Choroid plexus epithelial cell (primary cell): ENCODE measurements around the gene IFT81.
"Not testable (repeated sequence)": the region's sequence is repeated elsewhere in the genome, so short reads cannot be mapped to it uniquely, and the experiment has no call there.

ENCODE experiments used
- DNase-seq: peaks from one replicate; pipeline ENCODE4 v3.0.0-alpha.2; 2010; ENCODE audit warnings: low read depth
- H3K4me3 ChIP-seq: 2 replicates; pipeline ENCODE4 v1.5.1; 2011; ENCODE audit warnings: low read depth, mild to moderate bottlenecking, control low read depth, low read length, moderate library complexity
- CTCF ChIP-seq: conservative IDR thresholded peaks from 2 replicates; pipeline ENCODE4 v1.5.1; 2011; ENCODE audit warnings: low read depth, mild to moderate bottlenecking, control low read depth, inconsistent platforms, low read length, moderate library complexity

The IFT81 gene

GRCh38 chr12:110224379-110225304 lies 100.5 kb downstream of the IFT81 start:
- DNase-seq, result peak; percentile 93
- TF ChIP-seq CTCF, result peak; percentile 71
- H3K4me3 ChIP-seq, result peak overlapping the region; percentile 37

GRCh38 chr12:110227138-110227537 lies 103.0 kb downstream of the IFT81 start:
- DNase-seq, result no peak
- H3K4me3 ChIP-seq, result no peak overlapping the region
- no peak for TF ChIP-seq CTCF

GRCh38 chr12:110228348-110228747 lies 104.2 kb downstream of the IFT81 start:
- not testable (repeated sequence) for H3K4me3 ChIP-seq, DNase-seq

- TF ChIP-seq CTCF, result no peak
- H3K4me3 ChIP-seq, result no peak overlapping the region
- DNase-seq, result no peak
These were observed 104.6 kb downstream of the IFT81 start for GRCh38 chr12:110228756-110229155.

- DNase-seq, result no peak
- no peak for TF ChIP-seq CTCF
- H3K4me3 ChIP-seq, result no peak overlapping the region
These were observed 105.3 kb downstream of the IFT81 start for GRCh38 chr12:110229409-110229808.

GRCh38 chr12:110230655-110231054 lies 106.5 kb downstream of the IFT81 start:
- no peak for DNase-seq
- no peak for TF ChIP-seq CTCF
- no peak overlapping the region for H3K4me3 ChIP-seq

GRCh38 chr12:110233212-110233903 lies 109.2 kb downstream of the IFT81 start:
- no peak for DNase-seq
- no peak for TF ChIP-seq CTCF
- H3K4me3 ChIP-seq, result no peak overlapping the region
